Stimulated activated CD4-positive, alpha-beta T cell treated with anti-CD3 and anti-CD28 coated beads, Interleukin-15, amount 100 ng/mL, for 24 hours (primary cell): Measurements from ENCODE around the gene EML6.

Experiments used
- DNase-seq: peaks from one replicate; pipeline ENCODE4 v3.0.0-alpha.2; 2020

The EML6 gene

DNA sequence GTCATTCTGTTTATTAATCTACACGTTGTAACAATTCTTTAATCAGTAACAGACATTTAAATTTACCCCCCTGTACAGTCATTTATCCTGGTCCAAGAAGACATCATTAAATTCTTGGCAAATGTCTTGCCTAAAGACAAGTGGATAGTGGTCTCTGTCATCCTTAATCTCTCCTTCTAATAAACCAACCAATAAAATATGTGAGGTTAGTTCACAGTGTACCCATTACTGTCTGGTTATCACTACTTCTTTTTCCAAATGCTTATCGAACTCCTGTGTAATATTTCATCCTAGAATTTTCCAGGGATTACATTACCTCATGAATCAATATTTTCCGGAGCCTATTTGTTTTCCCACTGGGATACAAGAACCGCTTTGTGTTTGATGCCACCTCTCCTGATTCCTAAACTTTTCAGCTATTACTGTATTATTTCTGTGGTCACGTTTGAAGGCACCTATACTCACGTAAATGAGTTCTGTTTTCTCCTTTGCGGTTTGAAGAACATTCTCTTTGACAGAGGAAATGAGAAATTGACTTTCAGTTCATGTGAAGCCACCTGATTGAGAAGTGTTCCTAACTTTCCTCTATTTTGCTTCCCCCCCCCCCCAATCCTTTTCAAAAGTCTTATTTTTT lies 195.3 kb downstream of the EML6 start:
- DNase-seq = no peak

DNA sequence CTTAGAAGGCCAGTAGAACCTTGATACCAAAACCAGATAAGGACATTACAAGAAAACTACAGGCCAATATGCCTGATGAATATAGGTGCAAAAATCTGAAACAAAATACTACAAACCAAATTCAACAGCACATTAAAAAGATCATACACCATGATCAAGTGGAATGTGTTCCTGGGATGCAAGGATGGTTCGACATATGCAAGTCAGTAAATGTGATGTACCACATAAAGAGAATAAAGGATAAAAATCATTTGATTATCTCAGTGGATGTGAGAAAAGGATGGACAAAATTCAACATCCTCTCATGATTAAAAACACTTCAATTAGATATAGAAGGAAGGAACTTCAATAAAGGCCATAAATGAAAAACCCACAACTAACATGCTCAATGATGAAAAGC lies 197.2 kb downstream of the EML6 start:
- DNase-seq = no peak

- DNase-seq = no peak
These were observed 200.7 kb downstream of the EML6 start for GRCh38 chr2:54924121-54924520.

DNA sequence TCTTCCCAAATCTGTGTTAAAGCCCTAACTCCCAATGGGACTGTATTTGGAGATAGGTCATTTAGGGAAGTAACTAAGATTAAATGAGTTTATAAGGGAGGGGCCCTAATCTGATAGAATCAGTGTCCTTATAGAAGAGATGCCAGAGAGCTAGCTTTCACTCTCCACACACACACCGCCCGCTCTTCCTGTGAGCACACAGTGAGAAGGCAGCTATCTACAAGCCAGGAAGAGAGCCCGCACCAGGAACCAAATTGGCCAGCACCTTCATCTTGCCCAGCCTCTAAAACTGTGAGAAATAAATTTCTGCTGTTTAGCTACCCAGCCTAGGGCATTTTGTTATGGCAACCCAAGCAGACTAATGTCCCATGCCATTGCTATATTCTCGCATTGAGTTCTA lies 201.6 kb downstream of the EML6 start:
- no peak for DNase-seq

- DNase-seq = no peak
These were observed 203.8 kb downstream of the EML6 start for GRCh38 chr2:54927085-54927750.

DNA sequence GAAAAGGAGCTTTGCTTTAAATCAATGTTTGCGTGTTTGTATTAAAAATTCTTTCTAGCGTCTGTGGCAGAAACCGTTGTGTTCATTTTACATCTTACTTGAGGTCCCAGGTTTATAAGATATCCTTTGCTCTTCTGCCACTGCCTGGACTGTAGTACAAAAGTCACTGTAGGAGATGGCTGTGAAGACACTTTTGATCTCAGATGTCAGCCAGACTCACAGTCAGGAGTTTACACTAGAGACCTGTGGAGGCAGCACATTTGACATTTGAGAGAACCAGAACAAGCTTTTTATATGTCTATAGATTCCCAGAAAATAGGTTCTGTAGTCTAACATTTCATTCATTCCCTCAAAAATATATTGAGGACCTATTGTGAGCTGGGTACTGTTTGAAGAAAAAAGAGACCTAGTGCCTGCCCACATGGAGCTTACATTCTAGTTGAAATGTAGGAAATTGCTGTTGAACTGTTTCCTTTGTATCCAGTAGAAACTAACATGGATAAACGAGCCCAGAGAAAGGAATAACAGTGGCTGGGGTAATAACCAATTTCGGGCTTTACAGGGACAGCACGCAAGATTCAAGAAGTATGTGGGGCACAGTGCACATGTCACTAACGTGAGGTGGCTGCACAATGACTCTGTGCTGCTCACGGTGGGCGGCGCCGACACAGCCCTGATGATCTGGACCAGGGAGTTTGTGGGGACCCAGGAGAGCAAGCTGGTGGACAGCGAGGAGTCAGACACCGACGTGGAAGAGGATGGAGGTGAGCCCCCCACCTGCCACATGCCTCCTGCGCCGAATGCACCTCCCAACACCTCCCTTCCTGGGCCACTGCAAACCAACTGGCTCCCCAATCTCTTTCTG lies 204.5 kb downstream of the EML6 start:
- no peak for DNase-seq

- DNase-seq = no peak
These were observed 205.3 kb downstream of the EML6 start for GRCh38 chr2:54928719-54929118.

DNA sequence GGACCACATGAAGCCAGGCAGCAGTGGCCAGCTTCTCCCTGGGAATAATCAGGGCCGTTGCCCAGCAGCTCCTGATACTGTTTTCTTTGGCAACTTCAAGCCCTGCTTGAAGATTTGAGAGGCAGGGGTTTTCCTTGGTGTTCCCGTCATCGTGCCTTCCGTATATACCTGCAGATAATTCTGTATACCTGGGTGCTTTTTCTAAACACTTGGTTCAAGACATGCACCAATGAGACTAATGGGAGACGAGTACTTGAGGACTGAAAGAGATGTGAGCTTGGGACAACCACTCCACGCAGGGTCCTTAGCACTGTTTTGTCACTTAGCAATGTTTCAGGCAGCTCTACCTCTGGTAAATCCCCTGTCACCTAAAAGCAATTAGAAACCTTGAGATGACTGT lies 208.0 kb downstream of the EML6 start:
- no peak for DNase-seq

DNA sequence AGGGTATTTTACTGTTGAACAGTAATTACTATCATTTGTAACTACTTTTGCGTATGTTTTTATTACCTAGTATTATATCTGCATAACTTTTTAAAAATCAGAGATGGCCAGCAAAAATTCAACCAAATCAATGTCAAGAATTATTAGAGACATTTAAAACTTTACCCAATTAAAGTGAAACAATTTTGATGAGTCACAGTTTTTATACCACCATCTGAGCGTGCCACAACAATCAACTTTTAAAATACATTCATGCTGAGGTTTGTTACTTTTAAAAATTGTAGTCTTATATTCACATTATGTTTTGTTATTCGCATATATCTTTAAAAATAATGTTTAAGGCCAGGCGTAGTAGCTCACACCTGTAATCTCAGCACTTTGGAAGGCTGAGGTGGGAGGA lies 211.9 kb downstream of the EML6 start:
- DNase-seq = no peak

DNA sequence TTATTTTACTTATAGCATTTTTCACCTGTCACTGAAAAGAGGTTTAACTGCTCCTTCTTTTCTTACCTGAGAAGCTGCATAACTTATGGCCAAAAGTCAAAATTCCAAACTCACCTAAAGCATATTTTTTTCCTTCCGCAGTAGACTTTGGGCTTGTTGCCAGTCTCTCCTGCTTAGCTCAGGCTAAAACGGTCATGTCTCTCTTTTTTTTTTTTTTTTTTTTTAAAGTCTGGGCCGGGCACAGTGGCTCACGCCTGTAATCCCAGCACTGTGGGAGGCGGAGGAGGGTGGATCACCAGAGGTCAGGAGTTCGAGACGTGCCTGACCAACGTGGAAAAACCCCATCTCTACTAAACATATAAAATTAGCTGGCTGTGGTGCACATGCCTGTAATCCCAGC lies 213.3 kb downstream of the EML6 start:
- DNase-seq = no peak

- DNase-seq = no peak
These were observed 216.1 kb downstream of the EML6 start for GRCh38 chr2:54939446-54940118.

DNA sequence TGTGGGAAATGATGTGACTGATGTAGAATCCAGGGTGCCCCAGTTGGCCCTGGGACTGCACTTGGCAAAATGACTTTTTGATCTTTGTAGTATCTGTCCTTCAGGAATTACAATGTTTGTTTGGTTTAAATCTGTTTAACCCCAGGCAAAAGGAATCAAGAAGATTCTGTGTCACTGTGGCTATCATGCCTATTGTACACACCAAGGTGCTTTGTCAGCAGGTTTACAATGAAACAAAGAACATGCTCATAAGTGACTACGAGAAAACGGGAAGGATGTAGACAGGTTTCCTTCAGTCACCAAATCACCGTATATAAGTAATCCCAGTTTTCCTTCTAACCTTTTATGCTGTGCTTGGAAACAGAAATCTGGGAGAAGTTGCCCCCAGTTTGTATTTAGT lies 217.3 kb downstream of the EML6 start:
- no peak for DNase-seq

DNA sequence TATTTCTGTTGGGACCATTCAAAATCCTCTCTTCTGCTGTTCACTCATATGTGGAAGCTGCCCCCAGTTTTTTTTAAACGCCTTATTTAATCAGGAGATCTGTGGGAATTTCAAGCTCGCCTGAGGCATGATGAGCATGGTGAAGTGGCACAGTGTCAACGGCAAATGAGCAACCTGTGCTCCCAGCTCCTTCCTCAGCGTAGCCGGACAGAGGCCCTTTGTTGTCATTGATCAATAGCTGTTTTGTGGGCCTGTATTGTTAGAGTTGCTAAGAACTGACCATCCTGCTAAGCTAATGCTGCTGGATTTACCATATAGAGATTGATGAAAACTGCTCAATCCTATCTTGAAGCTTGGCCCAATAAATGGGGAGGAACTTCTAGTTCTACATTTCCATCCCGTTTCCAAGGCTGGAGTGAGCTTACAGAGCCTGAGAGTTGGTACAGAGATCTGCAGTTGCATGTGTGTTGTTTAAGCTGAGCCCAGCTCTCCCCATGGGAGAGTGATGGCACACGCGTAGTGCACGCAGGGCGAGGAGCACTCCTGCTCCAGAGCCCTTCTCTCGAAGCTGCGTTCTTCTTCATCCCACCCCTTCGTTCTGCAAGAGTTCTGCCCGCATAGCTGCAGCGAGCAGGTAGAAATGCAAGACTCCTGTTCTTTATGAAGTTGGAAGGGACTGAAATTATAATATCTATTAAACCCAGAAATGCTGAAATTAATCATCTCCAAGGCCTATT lies 218.0 kb downstream of the EML6 start:
- DNase-seq = no peak

GRCh38 chr2:54942373-54942772 lies 218.9 kb downstream of the EML6 start:
- peak; percentile 12 for DNase-seq

DNA sequence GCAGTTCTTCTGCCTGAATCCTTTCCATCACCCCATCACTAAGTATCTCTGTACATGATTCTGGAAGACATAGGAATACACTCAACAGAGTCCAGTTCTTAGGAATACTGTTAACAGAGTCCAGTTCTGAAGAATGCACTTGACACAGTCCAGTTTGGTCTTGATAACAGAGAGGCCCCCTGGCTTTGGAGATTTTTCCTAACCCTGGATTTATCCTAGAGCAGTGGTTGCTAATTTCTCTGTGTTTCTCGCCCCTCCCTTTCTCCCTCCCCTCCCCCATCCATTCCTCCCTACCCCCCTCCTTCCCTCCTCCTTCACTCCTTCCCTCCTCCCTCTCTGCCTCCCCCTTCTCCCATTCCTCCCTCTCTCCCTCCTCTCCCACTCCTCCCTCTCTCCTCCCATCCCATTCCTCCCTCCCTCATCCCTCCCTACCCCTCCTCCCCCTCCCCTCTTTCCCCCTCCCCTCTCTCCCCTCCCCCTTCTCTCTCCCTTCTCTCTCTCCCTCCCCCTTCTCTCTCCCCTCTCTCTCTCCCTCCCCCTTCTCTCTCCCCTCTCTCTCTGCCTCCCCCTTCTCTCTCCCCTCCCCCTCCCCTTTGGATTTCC lies 221.4 kb downstream of the EML6 start:
- DNase-seq = no peak

- DNase-seq = peak; percentile 42
These were observed 222.1 kb downstream of the EML6 start for GRCh38 chr2:54945391-54946219.

DNA sequence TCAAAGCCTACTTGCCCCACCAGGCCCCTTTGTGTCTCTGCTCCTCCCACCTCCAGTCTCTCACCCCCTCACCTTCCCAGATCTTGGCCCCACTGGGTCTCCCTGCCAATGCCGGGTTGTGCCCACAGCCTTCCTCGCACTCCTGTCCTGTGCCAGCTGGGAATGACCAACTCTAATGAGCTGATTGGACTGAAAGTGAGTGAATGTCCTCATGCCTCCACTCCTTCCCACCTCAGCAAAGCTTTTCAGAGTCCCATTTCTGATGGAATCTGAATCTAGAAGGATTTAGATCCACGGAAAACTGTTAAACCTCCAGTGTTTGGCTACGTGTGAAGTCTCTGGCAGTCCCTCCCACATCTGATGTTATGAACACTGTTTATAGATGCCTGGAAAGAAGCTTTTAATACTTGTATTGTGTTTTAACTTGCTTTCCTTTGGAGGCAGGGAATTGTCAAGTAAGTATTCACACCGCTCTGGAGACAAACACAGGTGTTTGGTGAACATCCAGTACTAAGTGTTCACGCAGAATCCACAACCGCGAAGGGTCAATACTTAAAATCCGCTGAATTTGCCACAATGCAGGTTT lies 222.9 kb downstream of the EML6 start:
- DNase-seq = no peak

DNA sequence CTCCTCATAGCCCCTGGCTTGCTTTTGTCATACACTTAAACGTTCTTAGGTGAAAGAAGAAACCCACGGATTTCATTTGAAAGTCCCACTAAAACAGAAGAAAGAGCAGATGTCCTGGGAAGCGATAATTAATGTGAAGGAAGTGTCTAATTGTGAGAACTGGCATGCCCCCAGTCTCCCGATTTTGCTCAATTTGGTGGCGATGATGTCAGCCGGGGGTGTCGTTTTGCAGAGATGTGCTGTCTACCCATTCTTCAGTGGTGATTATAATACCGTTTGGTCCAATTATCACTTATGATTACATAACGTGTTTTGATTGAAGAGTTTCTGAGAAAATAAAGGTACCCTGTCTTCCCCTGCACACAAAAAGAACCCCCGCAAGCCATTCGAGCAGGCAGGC lies 223.7 kb downstream of the EML6 start:
- no peak for DNase-seq

GRCh38 chr2:54947646-54948045 lies 224.2 kb downstream of the EML6 start:
- DNase-seq = no peak

DNA sequence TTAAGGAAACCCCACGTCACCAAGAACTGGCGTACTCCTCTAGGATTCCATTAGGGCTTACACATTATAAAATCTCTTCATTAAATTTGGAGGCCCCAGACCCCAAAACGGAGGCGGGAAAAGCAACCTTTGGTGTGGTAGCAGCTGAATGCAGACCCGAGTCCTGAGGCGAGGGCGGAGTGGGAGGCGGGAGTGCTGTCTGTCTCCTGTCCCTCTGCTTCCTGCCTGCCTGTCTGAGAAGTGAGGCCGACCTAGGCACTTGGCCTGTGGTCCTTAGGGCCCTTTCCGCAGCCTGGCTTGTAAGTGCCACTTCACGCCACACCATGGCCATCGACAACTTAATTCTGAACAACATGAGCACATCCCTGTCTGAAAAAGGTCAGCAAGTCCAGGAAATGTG lies 224.7 kb downstream of the EML6 start:
- DNase-seq = no peak

DNA sequence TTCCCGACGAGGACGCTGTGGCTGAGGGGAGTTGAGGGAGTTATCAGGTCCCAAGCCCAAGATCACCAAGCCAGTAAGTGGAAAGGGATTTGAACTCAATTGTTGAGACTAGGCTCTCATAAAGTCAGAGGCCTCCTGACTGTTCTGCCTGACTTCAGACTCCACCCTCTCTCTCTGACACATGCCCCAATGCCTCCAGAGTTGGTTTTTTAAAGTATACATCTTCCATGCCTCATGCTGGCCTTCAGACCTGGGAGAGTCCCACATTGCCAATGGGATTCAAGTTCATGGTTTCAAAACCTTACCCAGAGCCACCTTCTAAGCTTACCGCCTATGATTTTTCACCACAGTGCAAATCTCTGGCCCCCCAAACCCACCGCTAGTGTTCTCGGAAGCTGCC lies 226.0 kb downstream of the EML6 start:
- no peak for DNase-seq
